ENCODE results near the gene TWF1. TPM values are rescaled to one million over a fixed set of nuclear protein-coding genes. Genes with fewer than 3 reads are reported as not detected.

Gene TWF1
- total RNA-seq, 1 experiment from 2014 or later, result 62.2 TPM

GRCh38 chr12:43789941-43790340, 16.2 kb downstream of the TWF1 start:
- H3K27me3 ChIP-seq (ENCODE audit: low read length), result no peaks in the 10 kb centered on the region
- H3K4me2 ChIP-seq (ENCODE audit: low read depth, low read length, poor library complexity, severe bottlenecking), result no peak overlapping the region
- H4K20me1 ChIP-seq (ENCODE audit: insufficient read depth, low read depth, low read length), result no peaks in the 10 kb centered on the region
- DNase-seq, result no peak
- H3K4me1 ChIP-seq (ENCODE audit: low read length), result no peaks in the 10 kb centered on the region
- no peak overlapping the region for H3K9ac ChIP-seq (ENCODE audit: low read length)
- no peaks in the 10 kb centered on the region for H3K9me2 ChIP-seq (replicated peaks; ENCODE audit: insufficient read depth, low read length)
- no peak overlapping the region for H3K4me3 ChIP-seq (ENCODE audit: low read length)
- peaks cover 30% of the 10 kb centered on the region for H3K36me3 ChIP-seq (ENCODE audit: insufficient read depth, low read length)
- H3K79me2 ChIP-seq (ENCODE audit: low read length), result no peaks in the 10 kb centered on the region
- no peaks in the 10 kb centered on the region for H3K9me3 ChIP-seq (ENCODE audit: low read length)
- H3K27ac ChIP-seq (ENCODE audit: low read length), result no peak overlapping the region
- H2AFZ ChIP-seq (ENCODE audit: low read length), result no peak overlapping the region

- no peak overlapping the region for H3K4me2 ChIP-seq (ENCODE audit: low read depth, low read length, poor library complexity, severe bottlenecking)
- no peaks in the 10 kb centered on the region for H3K9me3 ChIP-seq (ENCODE audit: low read length)
- no peak overlapping the region for H3K27ac ChIP-seq (ENCODE audit: low read length)
- no peaks in the 10 kb centered on the region for H4K20me1 ChIP-seq (ENCODE audit: insufficient read depth, low read depth, low read length)
- no peak for DNase-seq
- peaks cover 51% of the 10 kb centered on the region for H3K36me3 ChIP-seq (ENCODE audit: insufficient read depth, low read length)
- H3K79me2 ChIP-seq (ENCODE audit: low read length), result no peaks in the 10 kb centered on the region
- no peak overlapping the region for H2AFZ ChIP-seq (ENCODE audit: low read length)
- no peaks in the 10 kb centered on the region for H3K4me1 ChIP-seq (ENCODE audit: low read length)
- no peaks in the 10 kb centered on the region for H3K9me2 ChIP-seq (replicated peaks; ENCODE audit: insufficient read depth, low read length)
- H3K4me3 ChIP-seq (ENCODE audit: low read length), result no peak overlapping the region
- H3K9ac ChIP-seq (ENCODE audit: low read length), result no peak overlapping the region
- no peaks in the 10 kb centered on the region for H3K27me3 ChIP-seq (ENCODE audit: low read length)
Measured at GRCh38 chr12:43786899-43787693, 19.0 kb downstream of the TWF1 start.

GRCh38 chr12:43776498-43776897, 29.6 kb downstream of the TWF1 start:
- H3K4me1 ChIP-seq (ENCODE audit: low read length), result peaks cover 6% of the 10 kb centered on the region; the same call in 1 of the 2 replicates
- peak; percentile 64 for DNase-seq
- no peak overlapping the region for H3K9ac ChIP-seq (ENCODE audit: low read length)
- H2AFZ ChIP-seq (ENCODE audit: low read length), result no peak overlapping the region
- peaks cover 51% of the 10 kb centered on the region for H3K36me3 ChIP-seq (ENCODE audit: insufficient read depth, low read length)
- no peaks in the 10 kb centered on the region for H4K20me1 ChIP-seq (ENCODE audit: insufficient read depth, low read depth, low read length)
- H3K9me2 ChIP-seq (replicated peaks; ENCODE audit: insufficient read depth, low read length), result no peaks in the 10 kb centered on the region
- H3K79me2 ChIP-seq (ENCODE audit: low read length), result no peaks in the 10 kb centered on the region
- H3K9me3 ChIP-seq (ENCODE audit: low read length), result no peaks in the 10 kb centered on the region
- H3K27me3 ChIP-seq (ENCODE audit: low read length), result no peaks in the 10 kb centered on the region
- H3K4me3 ChIP-seq (ENCODE audit: low read length), result no peak overlapping the region
- no peak overlapping the region for H3K27ac ChIP-seq (ENCODE audit: low read length)
- no peak overlapping the region for H3K4me2 ChIP-seq (ENCODE audit: low read depth, low read length, poor library complexity, severe bottlenecking)

GRCh38 chr12:43766291-43766690, 39.8 kb downstream of the TWF1 start:
- H3K79me2 ChIP-seq (ENCODE audit: low read length), result peaks cover 53% of the 10 kb centered on the region
- no peak overlapping the region for H3K27ac ChIP-seq (ENCODE audit: low read length)
- no peak overlapping the region for H3K4me3 ChIP-seq (ENCODE audit: low read length)
- H3K9me3 ChIP-seq (ENCODE audit: low read length), result no peaks in the 10 kb centered on the region
- H3K27me3 ChIP-seq (ENCODE audit: low read length), result no peaks in the 10 kb centered on the region
- H4K20me1 ChIP-seq (ENCODE audit: insufficient read depth, low read depth, low read length), result no peaks in the 10 kb centered on the region
- DNase-seq, result no peak
- H3K4me2 ChIP-seq (ENCODE audit: low read depth, low read length, poor library complexity, severe bottlenecking), result no peak overlapping the region
- peaks cover 12% of the 10 kb centered on the region; the same call in 1 of the 2 replicates for H3K36me3 ChIP-seq (ENCODE audit: insufficient read depth, low read length)
- peaks cover 11% of the 10 kb centered on the region for H3K4me1 ChIP-seq (ENCODE audit: low read length)
- H3K9me2 ChIP-seq (replicated peaks; ENCODE audit: insufficient read depth, low read length), result no peaks in the 10 kb centered on the region
- no peak overlapping the region for H3K9ac ChIP-seq (ENCODE audit: low read length)
- no peak overlapping the region for H2AFZ ChIP-seq (ENCODE audit: low read length)

GRCh38 chr12:43764528-43764927, 41.6 kb downstream of the TWF1 start:
- H3K36me3 ChIP-seq (ENCODE audit: insufficient read depth, low read length), result peaks cover 12% of the 10 kb centered on the region; the same call in 1 of the 2 replicates
- H3K79me2 ChIP-seq (ENCODE audit: low read length), result peaks cover 68% of the 10 kb centered on the region
- H3K27me3 ChIP-seq (ENCODE audit: low read length), result no peaks in the 10 kb centered on the region
- no peaks in the 10 kb centered on the region for H3K9me3 ChIP-seq (ENCODE audit: low read length)
- no peak overlapping the region for H3K4me2 ChIP-seq (ENCODE audit: low read depth, low read length, poor library complexity, severe bottlenecking)
- no peak overlapping the region for H3K27ac ChIP-seq (ENCODE audit: low read length)
- no peaks in the 10 kb centered on the region for H4K20me1 ChIP-seq (ENCODE audit: insufficient read depth, low read depth, low read length)
- H3K4me1 ChIP-seq (ENCODE audit: low read length), result peaks cover 25% of the 10 kb centered on the region
- no peaks in the 10 kb centered on the region for H3K9me2 ChIP-seq (replicated peaks; ENCODE audit: insufficient read depth, low read length)
- no peak overlapping the region for H3K9ac ChIP-seq (ENCODE audit: low read length)
- no peak overlapping the region for H3K4me3 ChIP-seq (ENCODE audit: low read length)
- no peak overlapping the region for H2AFZ ChIP-seq (ENCODE audit: low read length)
- no peak for DNase-seq

- Histone ChIP-seq H3K4me2 (ENCODE audit: low read depth, low read length, poor library complexity, severe bottlenecking) (no peak overlapping the region), H3K9ac (ENCODE audit: low read length) (no peak overlapping the region), H3K27ac (ENCODE audit: low read length) (no peak overlapping the region), H3K9me2 (replicated peaks; ENCODE audit: insufficient read depth, low read length) (no peaks in the 10 kb centered on the region), H3K79me2 (ENCODE audit: low read length) (peaks cover 73% of the 10 kb centered on the region), H4K20me1 (ENCODE audit: insufficient read depth, low read depth, low read length) (no peaks in the 10 kb centered on the region), H3K4me3 (ENCODE audit: low read length) (no peak overlapping the region), H3K4me1 (ENCODE audit: low read length) (peaks cover 25% of the 10 kb centered on the region), H3K27me3 (ENCODE audit: low read length) (no peaks in the 10 kb centered on the region), H3K9me3 (ENCODE audit: low read length) (no peaks in the 10 kb centered on the region), H2AFZ (ENCODE audit: low read length) (no peak overlapping the region), H3K36me3 (ENCODE audit: insufficient read depth, low read length) (peaks cover 9% of the 10 kb centered on the region; the same call in 1 of the 2 replicates)
- DNase-seq, result no peak
Measured at GRCh38 chr12:43763769-43764168, 42.3 kb downstream of the TWF1 start.

GRCh38 chr12:43762596-43762995, 43.5 kb downstream of the TWF1 start:
- no peak overlapping the region for H3K27ac ChIP-seq (ENCODE audit: low read length)
- no peaks in the 10 kb centered on the region for H3K9me2 ChIP-seq (replicated peaks; ENCODE audit: insufficient read depth, low read length)
- no peak overlapping the region for H2AFZ ChIP-seq (ENCODE audit: low read length)
- DNase-seq, result no peak
- no peaks in the 10 kb centered on the region for H4K20me1 ChIP-seq (ENCODE audit: insufficient read depth, low read depth, low read length)
- peaks cover under 1% of the 10 kb centered on the region; the same call in 1 of the 2 replicates for H3K36me3 ChIP-seq (ENCODE audit: insufficient read depth, low read length)
- H3K9ac ChIP-seq (ENCODE audit: low read length), result no peak overlapping the region
- peak overlapping the region; percentile 14 for H3K4me2 ChIP-seq (ENCODE audit: low read depth, low read length, poor library complexity, severe bottlenecking)
- H3K9me3 ChIP-seq (ENCODE audit: low read length), result no peaks in the 10 kb centered on the region
- peaks cover 31% of the 10 kb centered on the region for H3K4me1 ChIP-seq (ENCODE audit: low read length)
- no peak overlapping the region for H3K4me3 ChIP-seq (ENCODE audit: low read length)
- no peaks in the 10 kb centered on the region for H3K27me3 ChIP-seq (ENCODE audit: low read length)
- peaks cover 77% of the 10 kb centered on the region for H3K79me2 ChIP-seq (ENCODE audit: low read length)

GRCh38 chr12:43761500-43761899, 44.6 kb downstream of the TWF1 start:
- no peak for DNase-seq
- H3K4me3 ChIP-seq (ENCODE audit: low read length), result peak overlapping the region; percentile 79
- no peak overlapping the region for H2AFZ ChIP-seq (ENCODE audit: low read length)
- no peaks in the 10 kb centered on the region; the same call in 1 of the 2 replicates for H3K36me3 ChIP-seq (ENCODE audit: insufficient read depth, low read length)
- H3K27me3 ChIP-seq (ENCODE audit: low read length), result no peaks in the 10 kb centered on the region
- peaks cover 38% of the 10 kb centered on the region for H3K4me1 ChIP-seq (ENCODE audit: low read length)
- H3K79me2 ChIP-seq (ENCODE audit: low read length), result peaks cover 84% of the 10 kb centered on the region
- H3K4me2 ChIP-seq (ENCODE audit: low read depth, low read length, poor library complexity, severe bottlenecking), result peak overlapping the region; percentile 92
- H3K9me3 ChIP-seq (ENCODE audit: low read length), result no peaks in the 10 kb centered on the region
- H4K20me1 ChIP-seq (ENCODE audit: insufficient read depth, low read depth, low read length), result no peaks in the 10 kb centered on the region
- no peak overlapping the region for H3K27ac ChIP-seq (ENCODE audit: low read length)
- H3K9ac ChIP-seq (ENCODE audit: low read length), result peak overlapping the region; percentile 1; the same call in 1 of the 2 replicates
- H3K9me2 ChIP-seq (replicated peaks; ENCODE audit: insufficient read depth, low read length), result no peaks in the 10 kb centered on the region

Data from Karpas-422 (cell line).